NCI-H748 (cell line): ENCODE data around the gene KLC4.

Experiments used
- DNase-seq: peaks from one replicate; lab custom pipeline; 2025; ENCODE audit not compliant: unreplicated experiment; lab: John Stamatoyannopoulos, UW

The KLC4 gene

GRCh38 chr6:43059168-43060033 is at the start of gene KLC4, which contains the start of gene MRPL2:
KLC4 (plus strand) TSS chr6:43059631; CDS start chr6:43061336, 1,705 bp downstream.
MRPL2 (minus strand) TSS chr6:43059434; CDS start chr6:43059381, 53 bp downstream.
- peak; percentile 100 for DNase-seq

- DNase-seq = no peak
Observed at GRCh38 chr6:43011207-43011606, 48.2 kb upstream of the KLC4 start.

GRCh38 chr6:43012364-43012763 is 47.1 kb upstream of the KLC4 start:
- no peak for DNase-seq

- peak; percentile 52 for DNase-seq
Observed at GRCh38 chr6:43013097-43013842, 46.2 kb upstream of the KLC4 start.

- peak; percentile 100 for DNase-seq
Observed at GRCh38 chr6:43013843-43014433, 45.5 kb upstream of the KLC4 start, which contains the start of the genes KLHDC3 and MEA1. KLHDC3 (plus strand) TSS chr6:43014249; CDS start chr6:43017193, 2,944 bp downstream. MEA1 (minus strand) TSS chr6:43013946; CDS start chr6:43013813, 133 bp downstream.

- DNase-seq = peak; percentile 61
Observed at GRCh38 chr6:43014434-43014909, 45.0 kb upstream of the KLC4 start.

GRCh38 chr6:43016176-43016942 is 43.1 kb upstream of the KLC4 start:
- no peak for DNase-seq

- DNase-seq = no peak
Observed at GRCh38 chr6:43016943-43017334, 42.5 kb upstream of the KLC4 start.

- no peak for DNase-seq
Observed at GRCh38 chr6:43019152-43019551, 40.3 kb upstream of the KLC4 start.

- no peak for DNase-seq
Observed at GRCh38 chr6:43020052-43020705, 39.3 kb upstream of the KLC4 start.

- peak; percentile 49 for DNase-seq
Observed at GRCh38 chr6:43020847-43021246, 38.6 kb upstream of the KLC4 start.

GRCh38 chr6:43021270-43022047 is 38.0 kb upstream of the KLC4 start, which contains the start of gene RRP36:
RRP36 (plus strand) TSS chr6:43021623; CDS start chr6:43021655, 32 bp downstream.
- DNase-seq = peak; percentile 87

GRCh38 chr6:43024436-43024835 is 35.0 kb upstream of the KLC4 start:
- DNase-seq = no peak

- DNase-seq = no peak
Observed at GRCh38 chr6:43026365-43026764, 33.1 kb upstream of the KLC4 start.

- no peak for DNase-seq
Observed at GRCh38 chr6:43029120-43029519, 30.3 kb upstream of the KLC4 start.

GRCh38 chr6:43032326-43032725 is 27.1 kb upstream of the KLC4 start:
- DNase-seq = no peak

GRCh38 chr6:43033496-43034189 is 25.8 kb upstream of the KLC4 start:
- DNase-seq = no peak

GRCh38 chr6:43034190-43034525 is 25.3 kb upstream of the KLC4 start:
- DNase-seq = no peak
